OCI-LY7 (cell line): ENCODE results near the gene AOX1.

Experiments used
- CTCF ChIP-seq: fragments of 200-600 bp; sonication (generic); conservative IDR thresholded peaks from 2 replicates; pipeline ENCODE4 v1.5.1; 2014; ENCODE audit warnings: mild to moderate bottlenecking, antibody characterized with exemption, low read length, moderate library complexity, mixed read lengths
- EZH2phosphoT487 ChIP-seq: fragments of 200-600 bp; sonication (generic); IDR thresholded peaks from 2 replicates; pipeline ENCODE4 v1.6.1; 2018; ENCODE audit warnings: low read depth, borderline replicate concordance, mild to moderate bottlenecking, mixed run types, antibody characterized with exemption, low read length, moderate library complexity, mixed read lengths

- no peak for TF ChIP-seq CTCF
- no peak for TF ChIP-seq EZH2phosphoT487
Observed at GRCh38 chr2:200624658-200625057, 38.8 kb downstream of the AOX1 start.
